ENCODE results near the gene PDCD1LG2. TPM values are rescaled to one million over a fixed set of nuclear protein-coding genes. Genes with fewer than 3 reads are reported as not detected.

The PDCD1LG2 gene
- polyA plus RNA-seq, 1 of the 3 experiments (the other 2 are of a cell fraction), result 11.1 TPM

DNA sequence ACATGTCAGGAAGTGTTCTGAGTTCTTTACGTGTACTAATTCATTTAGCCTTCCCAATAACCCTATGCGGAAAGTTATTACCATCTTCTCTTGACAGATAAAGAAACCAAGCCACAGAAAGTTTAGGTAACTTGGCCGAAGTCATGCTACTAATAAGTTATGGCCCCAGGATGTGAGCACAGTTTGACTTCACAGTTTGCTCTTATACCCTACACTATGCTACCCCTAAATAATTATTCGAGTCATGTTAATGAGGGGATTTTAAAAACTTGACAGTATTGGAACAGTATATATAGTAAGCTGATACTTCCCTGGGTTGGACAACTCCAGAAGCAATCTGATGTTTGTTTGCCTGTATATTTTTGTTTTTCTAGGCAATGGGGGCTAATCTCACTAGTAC lies 29.4 kb upstream of the PDCD1LG2 start:
- Histone ChIP-seq H3K4me2 (no peak overlapping the region), H3K27me3 (ENCODE audit: insufficient read depth) (no peaks in the 10 kb centered on the region), H3K9me3 (no peaks in the 10 kb centered on the region), H3K36me3 (replicated peaks in 1 of 2; ENCODE audit: control insufficient read depth in 1 of 2, insufficient read depth in 2 of 2, low read length in 1 of 2) (no peaks in the 10 kb centered on the region), H3K27ac (ENCODE audit: low read depth in 2 of 2, low read length in 1 of 2) (no peak overlapping the region), H3K4me3 (ENCODE audit: low read depth in 2 of 2, low read length in 1 of 2) (no peak overlapping the region), H3K9ac (no peak overlapping the region), H3F3A (replicated peaks; ENCODE audit: insufficient read depth) (no peaks in the 10 kb centered on the region), H3K9me2 (no peaks in the 10 kb centered on the region), H3K4me1 (ENCODE audit: control insufficient read depth in 1 of 2, insufficient read depth in 2 of 2, low read depth in 1 of 2, low read length in 1 of 2) (no peaks in the 10 kb centered on the region), H4K20me1 (ENCODE audit: insufficient read depth) (no peaks in the 10 kb centered on the region), H2AFZ (ENCODE audit: low read depth) (no peak overlapping the region), H3K79me2 (ENCODE audit: insufficient read depth) (no peaks in the 10 kb centered on the region)
- CTCF ChIA-PET, result no interaction called here
- TF ChIP-seq RFX5 (IDR thresholded peaks at IDR 0.05; ENCODE audit: low read length), result no peak
- TF ChIP-seq SIN3A (IDR thresholded peaks at IDR 0.05; ENCODE audit: borderline replicate concordance, low read depth, low read length), result no peak
- POLR2A ChIA-PET, result no interaction called here
- DNase-seq, result no peak
- 89% methylated on average over 4 of the region's 4 CpGs for WGBS (ENCODE audit: low lambda C conversion rate)

- Histone ChIP-seq H3K9ac (no peak overlapping the region), H4K20me1 (ENCODE audit: insufficient read depth) (no peaks in the 10 kb centered on the region), H3F3A (replicated peaks; ENCODE audit: insufficient read depth) (no peaks in the 10 kb centered on the region), H2AFZ (ENCODE audit: low read depth) (no peak overlapping the region), H3K79me2 (ENCODE audit: insufficient read depth) (no peaks in the 10 kb centered on the region), H3K4me3 (ENCODE audit: low read depth in 2 of 2, low read length in 1 of 2) (no peak overlapping the region), H3K27ac (ENCODE audit: low read depth in 2 of 2, low read length in 1 of 2) (no peak overlapping the region), H3K4me2 (no peak overlapping the region), H3K27me3 (ENCODE audit: insufficient read depth) (no peaks in the 10 kb centered on the region), H3K9me2 (no peaks in the 10 kb centered on the region), H3K4me1 (ENCODE audit: control insufficient read depth in 1 of 2, insufficient read depth in 2 of 2, low read depth in 1 of 2, low read length in 1 of 2) (no peaks in the 10 kb centered on the region), H3K9me3 (no peaks in the 10 kb centered on the region), H3K36me3 (replicated peaks in 1 of 2; ENCODE audit: control insufficient read depth in 1 of 2, insufficient read depth in 2 of 2, low read length in 1 of 2) (no peaks in the 10 kb centered on the region)
- WGBS (ENCODE audit: low lambda C conversion rate), result 94% methylated on average over 5 of the region's 5 CpGs
- POLR2A ChIA-PET, result no interaction called here
- CTCF ChIA-PET, result no interaction called here
- TF ChIP-seq CHD2 (IDR thresholded peaks at IDR 0.05; ENCODE audit: low read length, partially characterized antibody) (no peak), SMC3 (IDR thresholded peaks at IDR 0.05; ENCODE audit: low read depth, low read length) (no peak), MEF2A (IDR thresholded peaks at IDR 0.05; ENCODE audit: borderline replicate concordance, low read depth) (no peak), FOXM1 (IDR thresholded peaks at IDR 0.05; ENCODE audit: low read depth) (no peak), EZH2phosphoT487 (IDR thresholded peaks at IDR 0.05; ENCODE audit: borderline replicate concordance, low read depth) (no peak), JUND (IDR thresholded peaks at IDR 0.05) (no peak), EP300 (IDR thresholded peaks at IDR 0.05; ENCODE audit: borderline replicate concordance in 1 of 2, low read depth in 1 of 2, low read length in 1 of 2) (no peak)
- TF ChIP-seq, protein P1, sequence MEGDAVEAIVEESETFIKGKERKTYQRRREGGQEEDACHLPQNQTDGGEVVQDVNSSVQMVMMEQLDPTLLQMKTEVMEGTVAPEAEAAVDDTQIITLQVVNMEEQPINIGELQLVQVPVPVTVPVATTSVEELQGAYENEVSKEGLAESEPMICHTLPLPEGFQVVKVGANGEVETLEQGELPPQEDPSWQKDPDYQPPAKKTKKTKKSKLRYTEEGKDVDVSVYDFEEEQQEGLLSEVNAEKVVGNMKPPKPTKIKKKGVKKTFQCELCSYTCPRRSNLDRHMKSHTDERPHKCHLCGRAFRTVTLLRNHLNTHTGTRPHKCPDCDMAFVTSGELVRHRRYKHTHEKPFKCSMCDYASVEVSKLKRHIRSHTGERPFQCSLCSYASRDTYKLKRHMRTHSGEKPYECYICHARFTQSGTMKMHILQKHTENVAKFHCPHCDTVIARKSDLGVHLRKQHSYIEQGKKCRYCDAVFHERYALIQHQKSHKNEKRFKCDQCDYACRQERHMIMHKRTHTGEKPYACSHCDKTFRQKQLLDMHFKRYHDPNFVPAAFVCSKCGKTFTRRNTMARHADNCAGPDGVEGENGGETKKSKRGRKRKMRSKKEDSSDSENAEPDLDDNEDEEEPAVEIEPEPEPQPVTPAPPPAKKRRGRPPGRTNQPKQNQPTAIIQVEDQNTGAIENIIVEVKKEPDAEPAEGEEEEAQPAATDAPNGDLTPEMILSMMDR (IDR thresholded peaks at IDR 0.05), result peak; percentile 44
- no peak for DNase-seq
These were observed 28.9 kb upstream of the PDCD1LG2 start for GRCh38 chr9:5481322-5482040.

DNA sequence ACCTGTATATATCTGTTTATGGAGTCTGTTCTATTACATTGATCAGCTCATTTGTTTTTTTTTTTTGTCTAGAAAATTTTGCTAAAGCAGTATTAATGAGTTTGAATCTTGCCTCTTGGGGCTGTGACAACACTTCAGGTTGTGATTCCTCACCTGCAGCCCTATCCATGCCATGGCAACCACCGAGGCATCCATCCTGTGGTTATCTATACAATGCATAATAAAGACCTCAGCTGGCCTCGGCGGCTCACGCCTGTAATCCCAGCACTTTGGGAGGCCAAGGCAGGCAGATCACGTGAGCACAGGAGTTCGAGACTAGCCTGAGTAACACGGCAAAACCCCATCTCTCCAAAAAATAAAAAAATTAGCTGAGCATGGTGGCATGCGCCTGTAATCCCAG lies 28.1 kb upstream of the PDCD1LG2 start:
- Histone ChIP-seq H3K9ac (no peak overlapping the region), H3K79me2 (ENCODE audit: insufficient read depth) (no peaks in the 10 kb centered on the region), H3K4me3 (ENCODE audit: low read depth in 2 of 2, low read length in 1 of 2) (no peak overlapping the region), H3K9me2 (no peaks in the 10 kb centered on the region), H3K36me3 (replicated peaks in 1 of 2; ENCODE audit: control insufficient read depth in 1 of 2, insufficient read depth in 2 of 2, low read length in 1 of 2) (no peaks in the 10 kb centered on the region), H2AFZ (ENCODE audit: low read depth) (no peak overlapping the region), H3K9me3 (no peaks in the 10 kb centered on the region), H3K27ac (ENCODE audit: low read depth in 2 of 2, low read length in 1 of 2) (no peak overlapping the region), H3K27me3 (ENCODE audit: insufficient read depth) (no peaks in the 10 kb centered on the region), H3F3A (replicated peaks; ENCODE audit: insufficient read depth) (no peaks in the 10 kb centered on the region), H3K4me1 (ENCODE audit: control insufficient read depth in 1 of 2, insufficient read depth in 2 of 2, low read depth in 1 of 2, low read length in 1 of 2) (no peaks in the 10 kb centered on the region), H3K4me2 (no peak overlapping the region), H4K20me1 (ENCODE audit: insufficient read depth) (no peaks in the 10 kb centered on the region)
- ChIA-PET CTCF (interaction anchor here (1.9 kb wide), 1 partner anchor 118 kb away, joined by 4 read pairs; no protein-coding TSS in a partner anchor), POLR2A (no interaction called here)
- DNase-seq, result no peak
- WGBS (ENCODE audit: low lambda C conversion rate), result 84% methylated on average over 8 of the region's 8 CpGs
- TF ChIP-seq GATA2 (CRISPR knock-in tag; IDR thresholded peaks at IDR 0.05), result no peak
- TF ChIP-seq RCOR1 (IDR thresholded peaks at IDR 0.05; ENCODE audit: low read length), result no peak
- TF ChIP-seq, protein P1 (IDR thresholded peaks at IDR 0.05), result no peak
- no peak for TF ChIP-seq TCF12 (IDR thresholded peaks at IDR 0.05)
- TF ChIP-seq IRF3 (IDR thresholded peaks at IDR 0.05; ENCODE audit: low read depth, low read length), result no peak
- TF ChIP-seq SIN3A (IDR thresholded peaks at IDR 0.05; ENCODE audit: borderline replicate concordance, low read depth, low read length), result no peak
- no peak for TF ChIP-seq NFIC (IDR thresholded peaks at IDR 0.05; ENCODE audit: borderline replicate concordance)
- TF ChIP-seq SMC3 (IDR thresholded peaks at IDR 0.05; ENCODE audit: low read depth, low read length), result no peak
- TF ChIP-seq YY1 (IDR thresholded peaks at IDR 0.05; ENCODE audit: low read depth), result no peak

Data from SK-N-SH (cell line).